CD4-positive, alpha-beta memory T cell (primary cell): ENCODE results near the gene CNN2. TPM values are rescaled to one million over a fixed set of nuclear protein-coding genes. Genes with fewer than 3 reads are reported as not detected.
A peak's percentile ranks its signal among the peaks of the same experiment; 100 is the strongest.

Experiments used
- CTCF ChIA-PET: fragments of 350-600 bp; sonication (Branson Sonifier 250); formaldehyde crosslinking; loops from one replicate; lab custom pipeline; 2021; ENCODE audit warnings: inconsistent platforms; ENCODE audit not compliant: partially characterized antibody; lab: Charles Lee
- POLR2A ChIA-PET: fragments of 350-600 bp; sonication (Branson Sonifier 250); formaldehyde crosslinking; loops from one replicate; lab custom pipeline; 2021; ENCODE audit not compliant: partially characterized antibody; lab: Charles Lee
- DNase-seq, 5 donors: peaks; one replicate each; pipeline versions ENCODE4 v3.0.0 to v3.0.0-alpha.2; 2020 to 2022; ENCODE audit warnings: mixed read lengths in 1 of 5
- H3K27ac ChIP-seq: one replicate; pipeline ENCODE4 v1.7.0; 2013; ENCODE audit warnings: low read depth, low read length
- H3K27me3 ChIP-seq: 2 replicates; pipeline ENCODE4 v1.7.0; 2013; ENCODE audit warnings: mild to moderate bottlenecking, low read length, moderate library complexity; ENCODE audit not compliant: insufficient read depth
- H3K36me3 ChIP-seq: 2 replicates; pipeline ENCODE4 v1.7.0; 2013; ENCODE audit warnings: mild to moderate bottlenecking, low read length, moderate library complexity; ENCODE audit not compliant: insufficient read depth
- H3K4me1 ChIP-seq: 2 replicates; pipeline ENCODE4 v1.7.0; 2013; ENCODE audit warnings: mild to moderate bottlenecking, low read length, moderate library complexity; ENCODE audit not compliant: insufficient read depth
- H3K4me3 ChIP-seq, 2 donors: one replicate each; pipeline ENCODE4 v1.7.0; 2013; ENCODE audit warnings: low read length in 2 of 2, mild to moderate bottlenecking in 1 of 2
- H3K9me3 ChIP-seq, 2 donors: one replicate each; pipeline ENCODE4 v1.7.0; 2013; ENCODE audit warnings: low read length in 2 of 2, control low read depth in 1 of 2; ENCODE audit not compliant: control insufficient read depth in 1 of 2
- H3K27ac Mint-ChIP-seq, 7 donors: one replicate each; pipeline ENCODE4 v1.8.0; 2020 to 2021; ENCODE audit warnings: mixed read lengths in 7 of 7, mild to moderate bottlenecking in 6 of 7, inconsistent platforms in 3 of 7, moderate library complexity in 3 of 7
- H3K27me3 Mint-ChIP-seq, 2 donors: one replicate each; pipeline ENCODE4 v1.8.0; 2020 to 2021; ENCODE audit warnings: mixed read lengths in 2 of 2
- H3K36me3 Mint-ChIP-seq, 2 donors: one replicate each; pipeline ENCODE4 v1.8.0; 2020 to 2021; ENCODE audit warnings: mixed read lengths in 2 of 2, inconsistent platforms in 1 of 2, mild to moderate bottlenecking in 1 of 2
- H3K4me1 Mint-ChIP-seq, 4 donors: one replicate each; pipeline ENCODE4 v1.8.0; 2020 to 2021; ENCODE audit warnings: mixed read lengths in 4 of 4, mild to moderate bottlenecking in 1 of 4
- H3K4me3 Mint-ChIP-seq, 8 donors: one replicate each; pipeline ENCODE4 v1.8.0; 2020 to 2021; ENCODE audit warnings: mixed read lengths in 8 of 8, mild to moderate bottlenecking in 7 of 8, moderate library complexity in 6 of 8, inconsistent platforms in 3 of 8
- H3K9me3 Mint-ChIP-seq, 8 donors: one replicate each; pipeline ENCODE4 v1.8.0; 2020 to 2021; ENCODE audit warnings: mixed read lengths in 8 of 8, mild to moderate bottlenecking in 5 of 8, inconsistent platforms in 3 of 8, moderate library complexity in 1 of 8
- intact Hi-C: fragments of 100-400 bp; cut with micrococcal nuclease; formaldehyde crosslinking; loops from one replicate; pipeline ENCODE4 v1.15.1; 2023
- polyA plus RNA-seq, 2 donors: library from polyadenylated mRNA; unstranded; fragments of 300-500 nt; fragmentation: Illumina TruSeq; gene quantifications; one replicate each; pipeline ENCODE4 v1.2.3, GENCODE V29; 2021
- total RNA-seq, 2 experiments: library from RNA; stranded (reverse); gene quantifications; one replicate each; pipeline ENCODE4 v1.2.3, GENCODE V29; 2021

Gene CNN2
- total and polyA plus RNA-seq, 4 experiments from 2014 or later = 263 to 632 (median 355) TPM

DNA sequence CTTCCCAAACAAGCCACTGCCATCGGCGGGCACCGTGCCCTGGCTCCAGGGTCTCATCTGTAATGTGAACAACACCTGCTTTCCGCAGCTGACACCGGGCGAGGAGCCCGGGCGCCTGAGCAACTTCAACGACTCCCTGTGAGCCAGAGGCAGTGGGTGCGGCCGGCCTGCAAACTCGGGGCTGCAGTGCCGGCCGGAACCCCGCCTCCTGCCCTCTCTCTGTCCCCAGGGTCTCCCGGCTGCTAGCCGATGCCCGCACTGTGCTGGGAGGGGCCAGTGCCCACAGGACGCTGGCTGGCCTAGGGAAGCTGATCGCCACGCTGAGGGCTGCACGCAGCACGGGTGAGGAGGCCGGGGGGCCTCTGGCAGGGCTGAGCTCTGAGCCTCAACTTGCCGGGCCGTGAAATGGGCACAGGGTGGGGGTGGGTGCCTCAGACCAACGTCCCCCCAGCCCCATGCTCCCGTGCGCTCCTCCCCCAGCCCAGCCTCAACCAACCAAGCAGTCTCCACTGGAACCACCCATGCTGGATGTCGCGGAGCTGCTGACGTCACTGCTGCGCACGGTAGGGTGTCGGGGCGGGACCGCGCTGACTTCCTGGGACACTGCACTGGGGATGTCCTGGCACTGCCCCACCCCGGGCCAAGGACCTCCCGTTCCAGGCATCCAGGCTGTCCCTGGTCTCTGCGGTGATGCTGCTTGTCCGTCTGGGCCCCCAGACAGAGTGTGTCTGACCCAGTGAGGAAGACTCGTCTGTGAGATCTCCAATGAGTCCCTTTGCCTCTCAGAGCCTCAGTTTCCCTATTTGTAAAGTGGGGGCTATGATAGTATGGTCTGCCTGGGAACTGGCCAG, 15.7 kb downstream of the CNN2 start:
- peak overlapping the region; percentile 75 for H3K27ac ChIP-seq
- DNase-seq = no peak
- Mint-ChIP-seq H3K4me1 (peaks cover 24 to 56% (median 39%) of the 10 kb centered on the region in 4 donors), H3K36me3 (peaks cover 12 to 43% of the 10 kb centered on the region in 2 donors), H3K27me3 (no peaks in the 10 kb centered on the region), H3K27ac (peak overlapping the region in 2 of 7 donors; percentile 18 to 38), H3K4me3 (peak overlapping the region in 7 of 8 donors; percentile 17 to 100 (median 63)), H3K9me3 (peaks cover 0 to 6% (median 0%) of the 10 kb centered on the region in 8 donors)
- peaks cover 29% of the 10 kb centered on the region for H3K36me3 ChIP-seq
- intact Hi-C loops = loop anchor here (1.0 to 2.0 kb wide), 2 partner anchors 25 to 35 kb away; partner anchors contain the start of gene ARHGAP45
- POLR2A ChIA-PET = interaction anchor here (1.2 to 57.1 kb wide), 11 partner anchors 8 to 227 kb away, joined by 3 to 3893 read pairs (median 5); partner anchors contain the start of genes ARHGAP45, CIRBP, CNN2 and GPX4
- no peaks in the 10 kb centered on the region for H3K27me3 ChIP-seq
- H3K4me3 ChIP-seq = no peak overlapping the region
- H3K9me3 ChIP-seq = no peaks in the 10 kb centered on the region
- CTCF ChIA-PET = interaction anchor here (1.0 to 2.9 kb wide), 2 partner anchors 15 to 23 kb away, joined by 4 to 16 read pairs; no protein-coding TSS in a partner anchor
- H3K4me1 ChIP-seq = peaks cover 37% of the 10 kb centered on the region

DNA sequence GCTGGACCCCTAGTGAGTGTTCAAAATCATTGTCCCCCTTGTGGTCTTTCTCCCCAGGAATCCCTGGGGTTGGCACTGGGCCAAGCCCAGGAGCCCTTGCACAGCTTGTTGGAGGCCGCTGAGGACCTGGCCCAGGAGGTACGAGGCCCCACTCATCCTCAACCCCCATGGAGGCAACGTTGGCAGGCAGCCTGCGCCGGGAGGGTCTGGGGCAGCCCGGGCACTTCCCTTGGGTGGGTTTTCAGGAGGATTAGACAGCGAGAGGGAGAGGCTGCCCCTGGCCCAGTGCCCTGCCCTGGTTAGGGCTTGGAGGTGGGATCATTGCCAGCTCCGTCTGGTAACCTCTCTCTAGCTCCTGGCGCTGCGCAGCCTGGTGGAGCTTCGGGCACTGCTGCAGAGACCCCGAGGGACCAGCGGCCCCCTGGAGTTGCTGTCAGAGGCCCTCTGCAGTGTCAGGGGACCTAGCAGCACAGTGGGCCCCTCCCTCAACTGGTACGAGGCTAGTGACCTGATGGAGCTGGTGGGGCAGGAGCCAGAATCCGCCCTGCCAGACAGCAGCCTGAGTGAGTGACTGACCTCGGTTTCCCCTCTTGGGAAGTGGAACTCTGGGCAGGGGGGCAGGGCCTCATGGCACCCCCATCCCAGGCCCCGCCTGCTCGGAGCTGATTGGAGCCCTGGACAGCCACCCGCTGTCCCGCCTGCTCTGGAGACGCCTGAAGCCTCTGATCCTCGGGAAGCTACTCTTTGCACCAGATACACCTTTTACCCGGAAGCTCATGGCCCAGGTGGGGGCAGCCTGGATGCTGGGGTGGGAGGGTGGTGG, 16.5 kb downstream of the CNN2 start:
- H3K27ac Mint-ChIP-seq = peak overlapping the region in 2 of 7 donors; percentile 29 to 38
- peaks cover 24% of the 10 kb centered on the region for H3K36me3 ChIP-seq
- H3K9me3 Mint-ChIP-seq = peaks cover 0 to 6% (median 0%) of the 10 kb centered on the region in 8 donors
- intact Hi-C loops = no loop called here
- H3K4me3 ChIP-seq = no peak overlapping the region
- no peaks in the 10 kb centered on the region for H3K27me3 ChIP-seq
- DNase-seq = no peak
- H3K27ac ChIP-seq = no peak overlapping the region
- peaks cover 19 to 49% (median 33%) of the 10 kb centered on the region in 4 donors for H3K4me1 Mint-ChIP-seq
- H3K9me3 ChIP-seq = no peaks in the 10 kb centered on the region
- H3K4me1 ChIP-seq = peaks cover 30% of the 10 kb centered on the region
- no peaks in the 10 kb centered on the region for H3K27me3 Mint-ChIP-seq
- ChIA-PET POLR2A (interaction anchor here (0.8 to 57.1 kb wide), 6 partner anchors 14 to 59 kb away, joined by 3 to 3893 read pairs (median 10); partner anchors contain the start of genes ARHGAP45, CNN2, GPX4 and POLR2E), CTCF (interaction anchor here (1.3 kb wide), 1 partner anchor 15 kb away, joined by 8 read pairs; no protein-coding TSS in a partner anchor)
- H3K4me3 Mint-ChIP-seq = peak overlapping the region in 3 of 8 donors; percentile 17 to 63 (median 33)
- H3K36me3 Mint-ChIP-seq = peaks cover 6 to 36% of the 10 kb centered on the region in 2 donors

DNA sequence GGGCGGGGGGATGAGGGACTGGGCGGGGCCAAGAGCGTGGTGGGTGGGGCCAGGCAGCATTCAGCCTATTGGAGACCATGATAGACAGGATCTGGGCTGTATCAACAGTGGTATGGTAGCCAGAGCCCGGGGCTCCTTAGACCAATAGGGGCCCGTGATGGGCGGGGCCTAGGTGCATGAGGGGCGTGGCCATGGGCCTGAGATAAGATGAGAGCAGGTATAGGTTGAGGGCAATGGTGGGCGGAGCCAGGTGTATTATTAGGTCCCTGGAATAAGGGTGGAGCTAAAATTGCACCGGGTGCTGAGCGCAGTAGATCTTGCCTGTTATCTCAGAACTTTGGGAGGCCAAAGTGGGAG, 18.8 kb downstream of the CNN2 start:
- ChIA-PET CTCF (no interaction called here), POLR2A (interaction anchor here (1.0 to 57.1 kb wide), 6 partner anchors 12 to 41 kb away, joined by 3 to 3893 read pairs (median 4); partner anchors contain the start of genes ARHGAP45, GPX4, POLR2E and RNU6-2)
- Histone ChIP-seq H3K4me3 (no peak overlapping the region), H3K36me3 (peaks cover 24% of the 10 kb centered on the region), H3K27me3 (no peaks in the 10 kb centered on the region), H3K9me3 (no peaks in the 10 kb centered on the region), H3K27ac (no peak overlapping the region), H3K4me1 (peaks cover 11% of the 10 kb centered on the region)
- Mint-ChIP-seq H3K27me3 (no peaks in the 10 kb centered on the region), H3K9me3 (no peaks in the 10 kb centered on the region), H3K27ac (peak overlapping the region; percentile 41 to 85 (median 70)), H3K36me3 (peaks cover 4 to 23% of the 10 kb centered on the region in 2 donors), H3K4me1 (peaks cover 4 to 31% (median 12%) of the 10 kb centered on the region in 4 donors), H3K4me3 (peak overlapping the region in 4 of 8 donors; percentile 10 to 59 (median 23))
- intact Hi-C loops = no loop called here
- DNase-seq = peak; percentile 67 to 93 (median 72)

DNA sequence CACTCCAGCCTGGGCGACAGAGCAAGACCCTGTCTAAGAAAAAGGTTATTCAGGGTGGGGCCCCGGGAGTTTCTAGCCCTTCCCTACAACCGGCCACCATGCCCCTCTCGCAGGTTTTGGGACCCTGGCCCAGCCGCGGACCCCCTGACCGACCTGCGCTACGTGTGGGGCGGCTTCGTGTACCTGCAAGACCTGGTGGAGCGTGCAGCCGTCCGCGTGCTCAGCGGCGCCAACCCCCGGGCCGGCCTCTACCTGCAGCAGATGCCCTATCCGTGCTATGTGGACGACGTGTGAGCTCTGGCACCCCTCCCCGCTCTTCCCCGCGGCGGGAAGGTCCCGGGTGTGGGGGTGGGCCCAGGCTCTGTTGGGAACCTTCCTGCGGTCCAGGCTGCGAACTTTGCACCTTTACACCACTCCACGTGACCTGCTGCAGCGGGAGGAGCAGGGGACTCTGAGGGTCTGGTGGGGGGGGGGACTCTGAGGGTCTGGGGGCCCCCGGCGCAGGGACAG, 19.8 kb downstream of the CNN2 start:
- peaks cover 4 to 14% of the 10 kb centered on the region in 2 donors for H3K36me3 Mint-ChIP-seq
- H3K9me3 ChIP-seq = no peaks in the 10 kb centered on the region
- no peak overlapping the region for H3K4me3 ChIP-seq
- peak overlapping the region in 1 of 8 donors; percentile 4 for H3K4me3 Mint-ChIP-seq
- H3K27ac ChIP-seq = no peak overlapping the region
- intact Hi-C loops = no loop called here
- H3K27me3 Mint-ChIP-seq = no peaks in the 10 kb centered on the region
- no peaks in the 10 kb centered on the region for H3K9me3 Mint-ChIP-seq
- CTCF ChIA-PET = no interaction called here
- no peaks in the 10 kb centered on the region for H3K27me3 ChIP-seq
- peaks cover 24% of the 10 kb centered on the region for H3K36me3 ChIP-seq
- H3K27ac Mint-ChIP-seq = no peak overlapping the region
- peaks cover 9% of the 10 kb centered on the region for H3K4me1 ChIP-seq
- peaks cover 3 to 21% (median 8%) of the 10 kb centered on the region in 4 donors for H3K4me1 Mint-ChIP-seq
- DNase-seq = no peak
- POLR2A ChIA-PET = interaction anchor here (0.6 to 57.1 kb wide), 6 partner anchors 9 to 40 kb away, joined by 3 to 3893 read pairs (median 4); partner anchors contain the start of genes ARHGAP45, GPX4 and POLR2E

DNA sequence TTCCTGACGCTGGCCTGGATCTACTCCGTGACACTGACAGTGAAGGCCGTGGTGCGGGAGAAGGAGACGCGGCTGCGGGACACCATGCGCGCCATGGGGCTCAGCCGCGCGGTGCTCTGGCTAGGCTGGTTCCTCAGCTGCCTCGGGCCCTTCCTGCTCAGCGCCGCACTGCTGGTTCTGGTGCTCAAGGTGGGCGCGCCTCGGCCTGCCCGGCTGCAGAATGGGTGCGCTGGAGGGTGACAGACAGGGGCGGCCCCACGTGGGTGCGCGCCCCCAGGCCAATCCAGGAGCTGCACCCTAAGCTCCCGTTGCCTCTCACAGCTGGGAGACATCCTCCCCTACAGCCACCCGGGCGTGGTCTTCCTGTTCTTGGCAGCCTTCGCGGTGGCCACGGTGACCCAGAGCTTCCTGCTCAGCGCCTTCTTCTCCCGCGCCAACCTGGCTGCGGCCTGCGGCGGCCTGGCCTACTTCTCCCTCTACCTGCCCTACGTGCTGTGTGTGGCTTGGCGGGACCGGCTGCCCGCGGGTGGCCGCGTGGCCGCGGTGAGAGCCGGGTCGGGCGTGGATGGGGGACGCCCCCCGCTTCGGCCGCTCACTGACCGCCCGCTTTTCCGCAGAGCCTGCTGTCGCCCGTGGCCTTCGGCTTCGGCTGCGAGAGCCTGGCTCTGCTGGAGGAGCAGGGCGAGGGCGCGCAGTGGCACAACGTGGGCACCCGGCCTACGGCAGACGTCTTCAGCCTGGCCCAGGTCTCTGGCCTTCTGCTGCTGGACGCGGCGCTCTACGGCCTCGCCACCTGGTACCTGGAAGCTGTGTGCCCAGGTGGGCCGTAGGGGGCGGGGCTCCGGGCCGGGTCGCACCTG, 20.7 kb downstream of the CNN2 start:
- intact Hi-C loops = no loop called here

More for the DNA sequence above, 20.7 kb downstream of the CNN2 start:
- DNase-seq = peak in 3 of 5 donors; percentile 29 to 61 (median 60)
- Histone ChIP-seq H3K27me3 (no peaks in the 10 kb centered on the region), H3K4me1 (peaks cover under 1% of the 10 kb centered on the region), H3K36me3 (peaks cover 24% of the 10 kb centered on the region), H3K9me3 (no peaks in the 10 kb centered on the region), H3K4me3 (no peak overlapping the region), H3K27ac (no peak overlapping the region)
- H3K36me3 Mint-ChIP-seq = peaks cover 7 to 15% of the 10 kb centered on the region in 2 donors
- CTCF ChIA-PET = interaction anchor here (1.2 kb wide), 1 partner anchor 20 kb away, joined by 3 read pairs; the partner anchor contains the start of gene ARHGAP45
- no peak overlapping the region for H3K27ac Mint-ChIP-seq
- POLR2A ChIA-PET = interaction anchor here (0.8 to 57.1 kb wide), 7 partner anchors 9 to 39 kb away, joined by 3 to 3893 read pairs (median 8); partner anchors contain the start of genes ABCA7, ARHGAP45, GPX4 and POLR2E
- no peak overlapping the region for H3K4me3 Mint-ChIP-seq
- peaks cover 5 to 22% (median 6%) of the 10 kb centered on the region in 4 donors for H3K4me1 Mint-ChIP-seq
- H3K9me3 Mint-ChIP-seq = no peaks in the 10 kb centered on the region
- no peaks in the 10 kb centered on the region for H3K27me3 Mint-ChIP-seq
